CD4-positive, alpha-beta memory T cell (primary cell): ENCODE measurements around the gene HLF. TPM values are rescaled to one million over a fixed set of nuclear protein-coding genes. Genes with fewer than 3 reads are reported as not detected.

Experiments used
- CTCF ChIA-PET: fragments of 350-600 bp; sonication (Branson Sonifier 250); formaldehyde crosslinking; loops from one replicate; lab custom pipeline; 2021; ENCODE audit warnings: inconsistent platforms; ENCODE audit not compliant: partially characterized antibody; lab: Charles Lee
- POLR2A ChIA-PET: fragments of 350-600 bp; sonication (Branson Sonifier 250); formaldehyde crosslinking; loops from one replicate; lab custom pipeline; 2021; ENCODE audit not compliant: partially characterized antibody; lab: Charles Lee
- DNase-seq, 5 donors: peaks; one replicate each; pipeline versions ENCODE4 v3.0.0 to v3.0.0-alpha.2; 2020 to 2022; ENCODE audit warnings: mixed read lengths in 1 of 5
- H3K27ac ChIP-seq: one replicate; pipeline ENCODE4 v1.7.0; 2013; ENCODE audit warnings: low read depth, low read length
- H3K27me3 ChIP-seq: 2 replicates; pipeline ENCODE4 v1.7.0; 2013; ENCODE audit warnings: mild to moderate bottlenecking, low read length, moderate library complexity; ENCODE audit not compliant: insufficient read depth
- H3K36me3 ChIP-seq: 2 replicates; pipeline ENCODE4 v1.7.0; 2013; ENCODE audit warnings: mild to moderate bottlenecking, low read length, moderate library complexity; ENCODE audit not compliant: insufficient read depth
- H3K4me1 ChIP-seq: 2 replicates; pipeline ENCODE4 v1.7.0; 2013; ENCODE audit warnings: mild to moderate bottlenecking, low read length, moderate library complexity; ENCODE audit not compliant: insufficient read depth
- H3K4me3 ChIP-seq, 2 donors: one replicate each; pipeline ENCODE4 v1.7.0; 2013; ENCODE audit warnings: low read length in 2 of 2, mild to moderate bottlenecking in 1 of 2
- H3K9me3 ChIP-seq, 2 donors: one replicate each; pipeline ENCODE4 v1.7.0; 2013; ENCODE audit warnings: low read length in 2 of 2, control low read depth in 1 of 2; ENCODE audit not compliant: control insufficient read depth in 1 of 2
- H3K27ac Mint-ChIP-seq, 7 donors: one replicate each; pipeline ENCODE4 v1.8.0; 2020 to 2021; ENCODE audit warnings: mixed read lengths in 7 of 7, mild to moderate bottlenecking in 6 of 7, inconsistent platforms in 3 of 7, moderate library complexity in 3 of 7
- H3K27me3 Mint-ChIP-seq, 2 donors: one replicate each; pipeline ENCODE4 v1.8.0; 2020 to 2021; ENCODE audit warnings: mixed read lengths in 2 of 2
- H3K36me3 Mint-ChIP-seq, 2 donors: one replicate each; pipeline ENCODE4 v1.8.0; 2020 to 2021; ENCODE audit warnings: mixed read lengths in 2 of 2, inconsistent platforms in 1 of 2, mild to moderate bottlenecking in 1 of 2
- H3K4me1 Mint-ChIP-seq, 4 donors: one replicate each; pipeline ENCODE4 v1.8.0; 2020 to 2021; ENCODE audit warnings: mixed read lengths in 4 of 4, mild to moderate bottlenecking in 1 of 4
- H3K4me3 Mint-ChIP-seq, 8 donors: one replicate each; pipeline ENCODE4 v1.8.0; 2020 to 2021; ENCODE audit warnings: mixed read lengths in 8 of 8, mild to moderate bottlenecking in 7 of 8, moderate library complexity in 6 of 8, inconsistent platforms in 3 of 8
- H3K9me3 Mint-ChIP-seq, 8 donors: one replicate each; pipeline ENCODE4 v1.8.0; 2020 to 2021; ENCODE audit warnings: mixed read lengths in 8 of 8, mild to moderate bottlenecking in 5 of 8, inconsistent platforms in 3 of 8, moderate library complexity in 1 of 8
- intact Hi-C: fragments of 100-400 bp; cut with micrococcal nuclease; formaldehyde crosslinking; loops from one replicate; pipeline ENCODE4 v1.15.1; 2023
- polyA plus RNA-seq, 2 donors: library from polyadenylated mRNA; unstranded; fragments of 300-500 nt; fragmentation: Illumina TruSeq; gene quantifications; one replicate each; pipeline ENCODE4 v1.2.3, GENCODE V29; 2021
- total RNA-seq, 2 experiments: library from RNA; stranded (reverse); gene quantifications; one replicate each; pipeline ENCODE4 v1.2.3, GENCODE V29; 2021

HLF gene
- total and polyA plus RNA-seq, 4 experiments from 2014 or later = 3.2 to 3.9 (median 3.6) TPM

GRCh38 chr17:55308613-55309391, 44.0 kb downstream of the HLF start:
- CTCF ChIA-PET = interaction anchor here (1.1 to 1.5 kb wide), 2 partner anchors 12 to 45 kb away, joined by 3 to 4 read pairs; no protein-coding TSS in a partner anchor
- Mint-ChIP-seq H3K9me3 (peaks cover 0 to 2% (median 0%) of the 10 kb centered on the region in 8 donors), H3K27ac (peak overlapping the region in 1 of 7 donors; percentile 59), H3K4me3 (no peak overlapping the region), H3K4me1 (peaks cover 0 to 1% (median under 1%) of the 10 kb centered on the region in 4 donors), H3K27me3 (peaks cover 0 to 3% of the 10 kb centered on the region in 2 donors), H3K36me3 (peaks cover 0 to 3% of the 10 kb centered on the region in 2 donors)
- Histone ChIP-seq H3K36me3 (no peaks in the 10 kb centered on the region), H3K4me3 (no peak overlapping the region), H3K27me3 (no peaks in the 10 kb centered on the region), H3K27ac (no peak overlapping the region), H3K9me3 (no peaks in the 10 kb centered on the region), H3K4me1 (no peaks in the 10 kb centered on the region)
- intact Hi-C loops = no loop called here
- DNase-seq = no peak
- POLR2A ChIA-PET = no interaction called here

DNA sequence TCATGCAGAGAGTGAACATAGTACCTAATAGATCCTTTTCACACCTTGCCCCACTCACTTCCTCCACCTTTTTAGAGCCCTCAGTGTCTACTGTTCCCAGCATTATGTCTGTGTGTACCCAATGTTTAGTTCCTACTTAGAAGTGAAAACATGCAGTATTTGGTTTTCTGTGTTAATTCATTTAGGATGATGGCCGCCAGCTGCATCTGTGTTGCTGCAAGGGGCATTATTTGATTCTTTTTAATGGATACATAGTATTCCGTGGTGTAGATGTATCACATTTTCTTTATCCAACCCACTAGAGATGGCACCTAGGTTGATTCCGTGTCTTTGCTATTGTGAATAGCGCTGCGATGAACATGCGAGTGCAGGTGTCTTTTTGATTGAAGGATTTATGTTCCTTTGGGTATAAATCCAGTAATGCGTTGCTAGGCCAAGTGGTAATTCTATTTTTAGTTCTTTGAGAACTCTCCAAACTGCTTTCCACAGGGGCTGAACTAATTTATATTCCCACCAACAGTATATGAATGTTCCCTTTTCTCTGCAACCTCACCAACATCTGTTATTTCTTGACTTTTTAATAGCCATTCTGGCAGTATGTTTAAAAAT, 47.1 kb downstream of the HLF start:
- peaks cover 0 to 3% of the 10 kb centered on the region in 2 donors for H3K27me3 Mint-ChIP-seq
- CTCF ChIA-PET = no interaction called here

GRCh38 chr17:55312852-55313251, 48.1 kb downstream of the HLF start:
- Mint-ChIP-seq H3K4me3 (no peak overlapping the region), H3K36me3 (peaks cover 0 to 22% of the 10 kb centered on the region in 2 donors), H3K4me1 (peaks cover 0 to 4% (median 0%) of the 10 kb centered on the region in 4 donors), H3K9me3 (no peaks in the 10 kb centered on the region), H3K27me3 (peaks cover 0 to 2% of the 10 kb centered on the region in 2 donors), H3K27ac (peak overlapping the region in 1 of 7 donors; percentile 46)
- Histone ChIP-seq H3K36me3 (no peaks in the 10 kb centered on the region), H3K9me3 (no peaks in the 10 kb centered on the region), H3K4me1 (no peaks in the 10 kb centered on the region), H3K27ac (no peak overlapping the region), H3K27me3 (no peaks in the 10 kb centered on the region), H3K4me3 (no peak overlapping the region)
- no peak for DNase-seq
- POLR2A ChIA-PET = no interaction called here
- intact Hi-C loops = no loop called here
- CTCF ChIA-PET = interaction anchor here (1.5 kb wide), 1 partner anchor 10 kb away, joined by 3 read pairs; no protein-coding TSS in a partner anchor

More for the DNA sequence above, 47.1 kb downstream of the HLF start:
- Mint-ChIP-seq H3K36me3 (peaks cover 0 to 16% of the 10 kb centered on the region in 2 donors), H3K9me3 (no peaks in the 10 kb centered on the region), H3K4me1 (peaks cover 0 to 4% (median 0%) of the 10 kb centered on the region in 4 donors), H3K27ac (peak overlapping the region in 1 of 7 donors; percentile 53), H3K4me3 (no peak overlapping the region)
- no peak for DNase-seq
- H3K4me3 ChIP-seq = no peak overlapping the region
- no peak overlapping the region for H3K27ac ChIP-seq
- no peaks in the 10 kb centered on the region for H3K27me3 ChIP-seq
- POLR2A ChIA-PET = no interaction called here
- H3K9me3 ChIP-seq = no peaks in the 10 kb centered on the region
- intact Hi-C loops = no loop called here
- H3K36me3 ChIP-seq = no peaks in the 10 kb centered on the region
- no peaks in the 10 kb centered on the region for H3K4me1 ChIP-seq

GRCh38 chr17:55314061-55314783, 49.5 kb downstream of the HLF start:
- Mint-ChIP-seq H3K9me3 (no peaks in the 10 kb centered on the region), H3K4me3 (no peak overlapping the region), H3K27me3 (no peaks in the 10 kb centered on the region), H3K36me3 (peaks cover 0 to 29% of the 10 kb centered on the region in 2 donors), H3K27ac (peak overlapping the region in 1 of 7 donors; percentile 23), H3K4me1 (peaks cover 0 to 4% (median 0%) of the 10 kb centered on the region in 4 donors)
- CTCF ChIA-PET = interaction anchor here (1.5 kb wide), 1 partner anchor 11 kb away, joined by 3 read pairs; no protein-coding TSS in a partner anchor
- Histone ChIP-seq H3K9me3 (no peaks in the 10 kb centered on the region), H3K4me3 (no peak overlapping the region), H3K27ac (no peak overlapping the region), H3K27me3 (no peaks in the 10 kb centered on the region), H3K36me3 (no peaks in the 10 kb centered on the region), H3K4me1 (no peaks in the 10 kb centered on the region)
- no peak for DNase-seq
- POLR2A ChIA-PET = no interaction called here
- intact Hi-C loops = no loop called here

DNA sequence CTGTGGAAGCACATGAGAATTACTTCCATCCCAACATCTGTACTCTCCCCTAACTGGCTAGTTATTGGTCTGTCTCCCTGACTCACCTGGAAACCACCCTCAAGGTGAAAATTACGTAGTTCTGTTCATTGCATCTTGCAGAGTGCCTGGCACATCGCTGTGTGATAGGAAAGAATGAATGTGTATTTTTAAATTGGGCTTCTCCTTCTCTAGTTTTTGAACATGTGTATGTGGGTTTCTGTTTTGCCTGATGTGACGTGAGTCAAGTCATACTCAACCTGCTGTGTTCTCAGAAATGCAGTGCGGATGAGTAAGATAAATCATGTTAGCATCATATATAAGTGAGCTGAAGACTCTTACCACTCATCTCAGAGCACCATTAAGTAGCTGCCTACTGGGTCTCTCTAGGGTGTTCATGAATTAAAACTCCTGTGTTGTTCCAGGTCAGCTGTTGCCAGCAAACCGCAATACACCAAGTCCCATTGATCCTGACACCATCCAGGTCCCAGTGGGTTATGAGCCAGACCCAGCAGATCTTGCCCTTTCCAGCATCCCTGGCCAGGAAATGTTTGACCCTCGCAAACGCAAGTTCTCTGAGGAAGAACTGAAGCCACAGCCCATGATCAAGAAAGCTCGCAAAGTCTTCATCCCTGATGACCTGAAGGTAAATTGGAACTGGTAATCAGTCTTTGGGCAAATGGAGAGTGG, 50.2 kb downstream of the HLF start:
- no peaks in the 10 kb centered on the region for H3K9me3 ChIP-seq
- POLR2A ChIA-PET = no interaction called here
- intact Hi-C loops = no loop called here

DNA sequence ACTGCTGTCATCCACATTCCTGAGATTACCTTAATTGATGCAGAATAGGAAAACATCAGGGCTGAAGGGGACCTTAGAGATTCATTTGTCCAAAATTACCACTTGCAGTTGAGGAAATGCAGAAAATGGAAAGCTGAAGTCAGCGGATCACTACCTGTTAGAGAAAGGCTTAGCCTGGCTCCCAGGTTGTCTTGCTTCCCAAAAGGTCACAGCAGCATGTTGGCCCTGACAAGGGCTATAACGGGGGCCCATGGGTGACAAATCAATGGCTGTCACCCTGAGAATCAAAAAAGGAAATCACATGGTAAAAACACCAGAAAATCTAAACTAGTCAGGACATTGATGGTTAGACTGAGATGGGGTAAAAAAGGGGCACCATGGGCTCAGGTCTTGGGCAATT, 51.7 kb downstream of the HLF start:
- Histone ChIP-seq H3K9me3 (no peaks in the 10 kb centered on the region), H3K4me1 (no peaks in the 10 kb centered on the region), H3K27me3 (no peaks in the 10 kb centered on the region), H3K36me3 (no peaks in the 10 kb centered on the region), H3K4me3 (no peak overlapping the region), H3K27ac (no peak overlapping the region)
- Mint-ChIP-seq H3K4me1 (peaks cover 0 to 4% (median 0%) of the 10 kb centered on the region in 4 donors), H3K36me3 (peaks cover 2 to 32% of the 10 kb centered on the region in 2 donors), H3K27ac (peak overlapping the region in 1 of 7 donors; percentile 18), H3K27me3 (no peaks in the 10 kb centered on the region), H3K4me3 (no peak overlapping the region), H3K9me3 (no peaks in the 10 kb centered on the region)
- ChIA-PET CTCF (no interaction called here), POLR2A (no interaction called here)
- no peak for DNase-seq
- intact Hi-C loops = no loop called here

More for the DNA sequence above, 50.2 kb downstream of the HLF start:
- no peaks in the 10 kb centered on the region for H3K27me3 Mint-ChIP-seq
- peaks cover 0 to 4% (median 0%) of the 10 kb centered on the region in 4 donors for H3K4me1 Mint-ChIP-seq
- Histone ChIP-seq H3K4me1 (no peaks in the 10 kb centered on the region), H3K27ac (no peak overlapping the region), H3K27me3 (no peaks in the 10 kb centered on the region), H3K36me3 (no peaks in the 10 kb centered on the region), H3K4me3 (no peak overlapping the region)
- peaks cover 0 to 27% of the 10 kb centered on the region in 2 donors for H3K36me3 Mint-ChIP-seq
- CTCF ChIA-PET = no interaction called here
- no peak overlapping the region for H3K27ac Mint-ChIP-seq
- H3K4me3 Mint-ChIP-seq = no peak overlapping the region
- H3K9me3 Mint-ChIP-seq = no peaks in the 10 kb centered on the region
- DNase-seq = no peak
